IMR-90 (cell line): ENCODE measurements around the gene BIRC5.

Experiments
- BHLHE40 ChIP-seq: fragments of 150-350 bp; IDR thresholded peaks from 2 replicates; pipeline ENCODE4 v1.6.1; 2016; ENCODE audit warnings: mild to moderate bottlenecking, low read depth, low read length
- CEBPB ChIP-seq: IDR thresholded peaks from 2 replicates; pipeline ENCODE4 v1.6.1; 2012; ENCODE audit warnings: low read depth, low read length, improper control_type of control experiment
- FOS ChIP-seq: fragments of 150-350 bp; IDR thresholded peaks from 2 replicates; pipeline ENCODE4 v1.6.1; 2016; ENCODE audit warnings: low read depth, low read length
- MAFK ChIP-seq: IDR thresholded peaks from 2 replicates; pipeline ENCODE4 v1.6.1; 2012; ENCODE audit warnings: low read depth, low read length, improper control_type of control experiment
- MAZ ChIP-seq: IDR thresholded peaks from 2 replicates; pipeline ENCODE4 v1.6.1; 2012; ENCODE audit warnings: low read depth, mild to moderate bottlenecking, low read length, improper control_type of control experiment, moderate library complexity, borderline replicate concordance
- MXI1 ChIP-seq: IDR thresholded peaks from 2 replicates; pipeline ENCODE4 v1.6.1; 2012; ENCODE audit warnings: low read depth, mild to moderate bottlenecking, low read length, moderate library complexity, borderline replicate concordance
- POLR2A ChIP-seq: IDR thresholded peaks from 2 replicates; pipeline ENCODE4 v1.6.1; 2012; ENCODE audit warnings: mild to moderate bottlenecking, low read depth, low read length
- RAD21 ChIP-seq: IDR thresholded peaks from 2 replicates; pipeline ENCODE4 v1.6.1; 2012; ENCODE audit warnings: low read length, improper control_type of control experiment
- RCOR1 ChIP-seq: IDR thresholded peaks from 2 replicates; pipeline ENCODE4 v1.6.1; 2012; ENCODE audit warnings: mild to moderate bottlenecking, low read length, improper control_type of control experiment; ENCODE audit not compliant: insufficient replicate concordance
- RFX5 ChIP-seq: IDR thresholded peaks from 2 replicates; pipeline ENCODE4 v1.8.0; 2012; ENCODE audit warnings: low read depth, mild to moderate bottlenecking, low read length, moderate library complexity
- SMC3 ChIP-seq: fragments of 150-350 bp; IDR thresholded peaks from 2 replicates; pipeline ENCODE4 v1.6.1; 2016; ENCODE audit warnings: low read depth, mild to moderate bottlenecking, antibody characterized with exemption, low read length, moderate library complexity
- TF ChIP-seq, protein P1 (sequence below): conservative IDR thresholded peaks from 2 replicates; pipeline ENCODE4 v1.5.1; 2012; ENCODE audit warnings: mild to moderate bottlenecking, low read depth, low read length, improper control_type of control experiment
- TF ChIP-seq, protein P2 (sequence below): fragments of 150-350 bp; IDR thresholded peaks from 2 replicates; pipeline ENCODE4 v1.6.1; 2016; ENCODE audit warnings: low read depth, mild to moderate bottlenecking, low read length, moderate library complexity, borderline replicate concordance
- TF ChIP-seq, protein P3 (sequence below): fragments of 150-350 bp; IDR thresholded peaks from 2 replicates; pipeline ENCODE4 v1.6.1; 2017; ENCODE audit warnings: mild to moderate bottlenecking, antibody characterized with exemption, low read length, low read depth

DNA sequence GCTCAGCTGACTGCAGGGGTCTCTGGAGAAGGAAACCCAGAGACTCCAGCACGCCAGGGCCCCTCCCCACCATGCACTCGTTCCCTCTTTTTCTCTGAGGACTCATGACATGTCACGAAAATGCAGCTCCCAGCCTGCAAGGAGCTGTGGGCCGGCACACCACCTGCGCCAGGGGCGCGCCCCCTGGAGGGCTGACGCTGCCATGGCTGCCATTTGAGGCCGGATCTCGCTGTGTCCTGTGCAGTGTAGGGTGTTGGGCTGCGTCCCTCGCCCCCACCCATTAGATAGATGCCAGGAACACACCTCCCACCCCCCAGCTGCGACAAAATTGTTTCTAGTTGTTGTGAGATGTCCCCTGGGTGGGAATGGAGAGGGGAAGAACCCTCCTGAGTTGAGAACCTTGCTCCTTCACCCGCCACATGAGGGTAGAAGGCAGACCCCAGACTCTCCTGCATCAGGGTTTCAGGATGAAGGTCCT, 37.5 kb upstream of the BIRC5 start:
- TF ChIP-seq, protein P1, sequence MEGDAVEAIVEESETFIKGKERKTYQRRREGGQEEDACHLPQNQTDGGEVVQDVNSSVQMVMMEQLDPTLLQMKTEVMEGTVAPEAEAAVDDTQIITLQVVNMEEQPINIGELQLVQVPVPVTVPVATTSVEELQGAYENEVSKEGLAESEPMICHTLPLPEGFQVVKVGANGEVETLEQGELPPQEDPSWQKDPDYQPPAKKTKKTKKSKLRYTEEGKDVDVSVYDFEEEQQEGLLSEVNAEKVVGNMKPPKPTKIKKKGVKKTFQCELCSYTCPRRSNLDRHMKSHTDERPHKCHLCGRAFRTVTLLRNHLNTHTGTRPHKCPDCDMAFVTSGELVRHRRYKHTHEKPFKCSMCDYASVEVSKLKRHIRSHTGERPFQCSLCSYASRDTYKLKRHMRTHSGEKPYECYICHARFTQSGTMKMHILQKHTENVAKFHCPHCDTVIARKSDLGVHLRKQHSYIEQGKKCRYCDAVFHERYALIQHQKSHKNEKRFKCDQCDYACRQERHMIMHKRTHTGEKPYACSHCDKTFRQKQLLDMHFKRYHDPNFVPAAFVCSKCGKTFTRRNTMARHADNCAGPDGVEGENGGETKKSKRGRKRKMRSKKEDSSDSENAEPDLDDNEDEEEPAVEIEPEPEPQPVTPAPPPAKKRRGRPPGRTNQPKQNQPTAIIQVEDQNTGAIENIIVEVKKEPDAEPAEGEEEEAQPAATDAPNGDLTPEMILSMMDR = peak; percentile 68
- TF ChIP-seq RFX5 = no peak
- peak; percentile 24; the same call in 1 of the 2 replicates for TF ChIP-seq POLR2A
- no peak for TF ChIP-seq BHLHE40
- TF ChIP-seq CEBPB = no peak
- TF ChIP-seq, protein P2, sequence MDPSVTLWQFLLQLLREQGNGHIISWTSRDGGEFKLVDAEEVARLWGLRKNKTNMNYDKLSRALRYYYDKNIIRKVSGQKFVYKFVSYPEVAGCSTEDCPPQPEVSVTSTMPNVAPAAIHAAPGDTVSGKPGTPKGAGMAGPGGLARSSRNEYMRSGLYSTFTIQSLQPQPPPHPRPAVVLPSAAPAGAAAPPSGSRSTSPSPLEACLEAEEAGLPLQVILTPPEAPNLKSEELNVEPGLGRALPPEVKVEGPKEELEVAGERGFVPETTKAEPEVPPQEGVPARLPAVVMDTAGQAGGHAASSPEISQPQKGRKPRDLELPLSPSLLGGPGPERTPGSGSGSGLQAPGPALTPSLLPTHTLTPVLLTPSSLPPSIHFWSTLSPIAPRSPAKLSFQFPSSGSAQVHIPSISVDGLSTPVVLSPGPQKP = no peak
- peak; percentile 53 for TF ChIP-seq RAD21
- no peak for TF ChIP-seq MXI1
- peak; percentile 52 for TF ChIP-seq SMC3
- TF ChIP-seq, protein P3, sequence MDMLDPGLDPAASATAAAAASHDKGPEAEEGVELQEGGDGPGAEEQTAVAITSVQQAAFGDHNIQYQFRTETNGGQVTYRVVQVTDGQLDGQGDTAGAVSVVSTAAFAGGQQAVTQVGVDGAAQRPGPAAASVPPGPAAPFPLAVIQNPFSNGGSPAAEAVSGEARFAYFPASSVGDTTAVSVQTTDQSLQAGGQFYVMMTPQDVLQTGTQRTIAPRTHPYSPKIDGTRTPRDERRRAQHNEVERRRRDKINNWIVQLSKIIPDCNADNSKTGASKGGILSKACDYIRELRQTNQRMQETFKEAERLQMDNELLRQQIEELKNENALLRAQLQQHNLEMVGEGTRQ = no peak
- TF ChIP-seq FOS = no peak
- TF ChIP-seq MAFK = no peak
- TF ChIP-seq RCOR1 = no peak
- TF ChIP-seq MAZ = no peak
